Cardiac fibroblast (primary cell): ENCODE results near the gene MUC3A.

Source experiments
- DNase-seq, 2 donors: peaks; one replicate each; pipeline versions ENCODE4 v3.0.0 to v3.0.0-alpha.2; 2010; ENCODE audit warnings: low read depth in 2 of 2
- H3K4me3 ChIP-seq, 2 donors: replicated peaks in 1 of 2; 1 replicate in 1 of 2; 2 replicates in 1 of 2; pipeline ENCODE4 v1.5.1; 2011; ENCODE audit warnings: low read depth in 2 of 2, low read length in 2 of 2, mild to moderate bottlenecking in 2 of 2, moderate library complexity in 1 of 2
- TF ChIP-seq, protein P1 (sequence below): IDR thresholded peaks from one replicate; pipeline ENCODE4 v1.5.1; 2011; ENCODE audit warnings: low read depth, mild to moderate bottlenecking, low read length, inconsistent platforms

The MUC3A gene

DNA sequence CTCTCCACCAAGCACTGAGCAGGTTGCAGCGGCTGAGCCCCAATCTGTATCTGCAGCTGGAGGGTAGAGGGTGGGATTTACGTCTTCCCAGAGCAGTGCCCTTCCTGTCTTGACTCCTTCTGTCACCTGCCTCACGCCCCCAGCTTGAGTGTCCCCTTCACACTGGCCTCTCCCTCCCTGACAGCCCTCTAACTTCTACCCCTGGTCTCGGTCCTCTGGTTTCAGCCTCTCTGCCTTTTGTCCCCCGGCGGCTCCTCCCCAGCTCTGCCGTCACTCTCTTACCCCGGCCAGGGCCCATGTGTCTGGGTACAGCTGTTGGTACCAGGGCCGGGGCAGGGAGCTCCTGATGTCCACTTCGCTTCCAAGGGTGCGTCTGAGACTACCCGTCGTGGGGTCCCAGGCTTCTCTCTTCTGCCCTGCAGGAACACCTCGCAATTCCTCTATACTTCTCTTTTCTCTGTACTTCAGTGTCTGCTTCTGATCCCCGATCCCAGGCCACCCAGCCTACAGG, 654 bp downstream of the MUC3A start:
- H3K4me3 ChIP-seq: no peak overlapping the region
- TF ChIP-seq, protein P1, sequence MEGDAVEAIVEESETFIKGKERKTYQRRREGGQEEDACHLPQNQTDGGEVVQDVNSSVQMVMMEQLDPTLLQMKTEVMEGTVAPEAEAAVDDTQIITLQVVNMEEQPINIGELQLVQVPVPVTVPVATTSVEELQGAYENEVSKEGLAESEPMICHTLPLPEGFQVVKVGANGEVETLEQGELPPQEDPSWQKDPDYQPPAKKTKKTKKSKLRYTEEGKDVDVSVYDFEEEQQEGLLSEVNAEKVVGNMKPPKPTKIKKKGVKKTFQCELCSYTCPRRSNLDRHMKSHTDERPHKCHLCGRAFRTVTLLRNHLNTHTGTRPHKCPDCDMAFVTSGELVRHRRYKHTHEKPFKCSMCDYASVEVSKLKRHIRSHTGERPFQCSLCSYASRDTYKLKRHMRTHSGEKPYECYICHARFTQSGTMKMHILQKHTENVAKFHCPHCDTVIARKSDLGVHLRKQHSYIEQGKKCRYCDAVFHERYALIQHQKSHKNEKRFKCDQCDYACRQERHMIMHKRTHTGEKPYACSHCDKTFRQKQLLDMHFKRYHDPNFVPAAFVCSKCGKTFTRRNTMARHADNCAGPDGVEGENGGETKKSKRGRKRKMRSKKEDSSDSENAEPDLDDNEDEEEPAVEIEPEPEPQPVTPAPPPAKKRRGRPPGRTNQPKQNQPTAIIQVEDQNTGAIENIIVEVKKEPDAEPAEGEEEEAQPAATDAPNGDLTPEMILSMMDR: no peak
- DNase-seq: no peak

DNA sequence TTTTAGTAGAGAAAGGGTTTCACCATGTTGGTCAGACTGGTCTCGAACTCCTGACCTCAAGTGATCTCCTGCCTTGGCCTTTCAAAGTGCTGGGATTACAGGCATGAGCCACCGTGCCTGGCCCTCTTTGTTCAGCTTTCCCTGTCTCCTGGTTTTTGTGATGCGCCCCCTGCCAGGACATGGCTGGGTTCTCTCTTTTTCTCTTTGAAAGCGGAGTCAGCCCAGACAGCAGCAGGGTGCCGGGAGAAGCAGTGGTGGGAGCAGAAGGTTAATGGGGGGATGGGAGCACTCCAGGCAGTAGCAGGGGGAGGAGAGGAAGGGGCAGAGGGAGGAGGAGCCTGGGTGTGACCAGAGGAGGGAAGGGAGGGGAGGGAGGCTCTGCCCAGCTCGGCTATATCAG, 1.8 kb downstream of the MUC3A start:
- TF ChIP-seq, protein P1: no peak
- no peak for DNase-seq
- H3K4me3 ChIP-seq: no peak overlapping the region

DNA sequence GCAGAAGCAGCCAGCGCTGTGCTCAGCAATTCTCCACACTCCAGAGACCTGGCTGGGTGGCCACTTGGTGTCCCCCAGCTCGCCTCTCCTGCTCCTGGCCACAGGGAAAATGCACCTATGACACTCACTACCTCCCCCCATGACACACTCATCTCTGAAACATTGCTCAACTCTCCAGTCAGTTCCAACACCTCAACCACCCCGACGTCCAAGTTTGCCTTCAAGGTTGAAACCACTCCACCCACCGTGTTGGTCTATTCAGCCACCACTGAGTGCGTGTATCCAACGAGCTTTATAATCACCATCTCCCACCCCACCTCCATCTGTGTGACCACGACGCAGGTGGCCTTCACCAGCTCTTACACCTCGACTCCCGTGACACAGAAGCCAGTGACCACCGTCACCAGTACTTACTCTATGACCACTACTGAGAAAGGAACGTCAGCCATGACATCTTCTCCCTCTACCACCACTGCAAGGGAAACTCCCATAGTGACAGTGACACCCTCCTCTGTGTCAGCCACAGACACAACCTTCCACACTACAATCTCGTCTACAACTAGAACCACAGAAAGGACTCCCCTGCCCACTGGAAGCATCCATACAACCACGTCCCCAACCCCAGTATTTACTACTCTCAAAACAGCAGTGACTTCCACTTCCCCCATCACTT, 2.7 kb downstream of the MUC3A start:
- no peak overlapping the region for H3K4me3 ChIP-seq
- DNase-seq: no peak
- TF ChIP-seq, protein P1: no peak

DNA sequence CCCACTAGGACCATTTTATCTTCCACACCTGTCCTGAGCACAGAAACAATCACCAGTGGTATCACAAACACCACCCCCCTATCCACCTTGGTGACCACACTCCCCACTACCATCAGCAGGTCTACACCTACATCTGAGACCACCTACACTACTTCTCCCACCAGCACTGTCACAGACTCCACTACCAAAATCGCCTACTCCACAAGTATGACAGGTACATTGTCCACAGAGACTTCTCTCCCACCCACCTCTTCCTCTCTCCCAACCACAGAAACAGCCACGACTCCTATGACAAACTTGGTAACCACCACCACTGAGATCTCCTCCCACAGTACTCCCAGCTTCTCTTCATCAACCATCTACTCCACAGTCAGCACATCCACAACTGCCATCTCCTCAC, 3.3 kb downstream of the MUC3A start:
- DNase-seq: no peak
- H3K4me3 ChIP-seq: no peak overlapping the region
- TF ChIP-seq, protein P1: no peak

DNA sequence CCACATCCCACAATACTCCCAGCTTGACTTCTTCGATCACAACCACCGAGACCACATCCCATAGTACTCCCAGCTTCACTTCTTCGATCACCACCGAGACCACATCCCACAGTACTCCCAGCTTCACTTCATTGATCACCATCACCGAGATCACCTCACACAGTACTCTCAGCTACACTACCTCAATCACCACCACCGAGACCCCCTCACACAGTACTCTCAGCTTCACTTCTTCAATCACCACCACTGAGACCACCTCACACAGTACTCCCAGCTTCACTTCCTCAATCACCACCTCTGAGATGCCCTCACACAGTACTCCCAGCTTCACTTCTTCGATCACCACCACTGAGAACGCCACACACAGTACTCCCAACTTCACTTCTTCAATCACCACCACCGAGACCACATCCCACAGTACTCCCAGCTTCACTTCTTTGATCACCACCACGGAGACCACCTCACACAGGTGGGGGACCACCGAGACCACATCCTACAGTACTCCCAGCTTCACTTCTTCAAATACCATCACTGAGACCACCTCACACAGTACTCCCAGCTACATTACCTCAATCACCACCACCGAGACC, 8.6 kb downstream of the MUC3A start:
- H3K4me3 ChIP-seq: no peak overlapping the region
- TF ChIP-seq, protein P1: no peak
- no peak for DNase-seq

DNA sequence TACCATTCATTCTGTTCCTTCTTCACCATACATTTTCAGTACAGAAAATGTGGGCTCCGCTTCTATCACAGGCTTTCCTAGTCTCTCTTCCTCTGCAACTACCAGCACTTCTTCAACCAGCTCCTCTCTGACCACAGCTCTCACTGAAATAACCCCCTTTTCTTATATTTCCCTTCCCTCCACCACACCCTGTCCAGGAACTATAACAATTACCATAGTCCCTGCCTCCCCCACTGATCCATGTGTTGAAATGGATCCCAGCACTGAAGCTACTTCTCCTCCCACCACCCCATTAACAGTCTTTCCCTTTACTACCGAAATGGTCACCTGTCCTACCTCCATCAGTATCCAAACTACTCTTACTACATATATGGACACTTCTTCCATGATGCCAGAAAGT, 10.6 kb downstream of the MUC3A start:
- H3K4me3 ChIP-seq: no peak overlapping the region
- DNase-seq: no peak

More for the DNA sequence above, 10.6 kb downstream of the MUC3A start:
- TF ChIP-seq, protein P1: no peak
